ENCODE results near the gene KCTD19. TPM values are rescaled to one million over a fixed set of nuclear protein-coding genes. Genes with fewer than 3 reads are reported as not detected.

Gene KCTD19
- total RNA-seq, 2 donors from 2014 or later = 1.2 to 1.3 TPM

DNA sequence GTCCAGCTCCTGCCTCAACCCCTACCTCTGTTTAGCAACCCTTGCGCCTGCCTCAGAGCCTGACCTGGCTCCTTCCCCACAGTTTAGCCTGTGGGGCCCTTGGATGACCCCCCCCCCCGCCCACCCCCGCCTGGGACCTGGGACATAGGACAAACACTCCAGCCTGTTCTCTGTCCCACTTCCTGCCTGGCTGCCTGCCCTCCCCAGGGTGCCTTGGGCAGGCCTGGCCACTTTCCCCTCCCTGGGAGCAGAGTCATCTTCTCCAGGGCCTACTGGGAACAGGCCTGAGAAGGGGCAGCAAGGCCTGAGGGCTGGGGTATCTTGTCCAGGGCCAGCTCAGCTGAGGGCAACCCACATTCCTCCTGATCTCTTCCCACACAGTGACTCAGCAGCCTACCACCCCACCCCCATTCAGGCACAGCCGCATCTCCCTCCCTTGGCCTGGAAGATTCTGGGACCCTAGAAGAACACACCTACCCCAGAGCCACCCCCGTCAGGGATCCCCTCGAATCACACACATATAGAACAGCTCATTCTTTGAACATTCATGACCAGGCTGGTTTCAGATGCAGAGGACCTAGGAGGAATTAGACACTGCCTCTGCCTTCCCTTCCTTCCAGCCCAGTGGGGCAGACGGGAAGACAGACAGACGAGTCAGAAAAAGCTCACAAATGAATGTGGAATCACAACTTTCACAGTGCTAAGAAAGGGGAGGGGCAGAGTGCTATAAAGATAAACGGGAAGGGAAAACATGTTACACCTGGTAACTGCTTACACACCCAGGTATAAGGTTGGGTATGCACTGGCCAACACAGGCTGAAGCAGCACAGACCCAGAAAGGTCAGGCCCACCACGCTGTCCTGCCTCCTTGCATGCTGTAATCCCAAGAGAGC, 85.3 kb downstream of the KCTD19 start:
- Mint-ChIP-seq H3K4me3 (no peak overlapping the region), H3K9me3 (no peaks in the 10 kb centered on the region), H3K4me1 (peaks cover 14% of the 10 kb centered on the region), H3K27me3 (ENCODE audit: insufficient read depth) (no peaks in the 10 kb centered on the region), H3K27ac (peak overlapping the region; percentile 94), H3K36me3 (ENCODE audit: low read depth) (peaks cover 27% of the 10 kb centered on the region)
- no peaks in the 10 kb centered on the region for H3K27me3 ChIP-seq (ENCODE audit: control insufficient read depth, insufficient read depth, low read length, poor library complexity, severe bottlenecking)
- TF ChIP-seq CTCF (conservative IDR thresholded peaks at IDR 0.05) = no peak
- 72 to 82% methylated on average over 3 to 8 of the region's 10 CpGs for WGBS, 2 experiments (ENCODE audit: insufficient coverage in 1 of 2, insufficient read length in 1 of 2)
- peaks cover 24% of the 10 kb centered on the region for H3K4me1 ChIP-seq (ENCODE audit: control insufficient read depth, insufficient read depth, low read length)
- H3K9me3 ChIP-seq (ENCODE audit: control insufficient read depth, low read length) = no peaks in the 10 kb centered on the region
- peak overlapping the region; percentile 36 for H3K27ac ChIP-seq (ENCODE audit: low read depth, low read length)
- H3K36me3 ChIP-seq (ENCODE audit: control insufficient read depth, insufficient read depth, low read length) = peaks cover 81% of the 10 kb centered on the region
- H3K4me3 ChIP-seq (ENCODE audit: low read length) = no peak overlapping the region
- no peak overlapping the region for H3K9ac ChIP-seq (ENCODE audit: extremely low read depth, low read length, poor library complexity, severe bottlenecking)
- DNase-seq = peak; percentile 79

- no peaks in the 10 kb centered on the region for H3K9me3 Mint-ChIP-seq
- Histone ChIP-seq H3K9ac (ENCODE audit: extremely low read depth, low read length, poor library complexity, severe bottlenecking) (no peak overlapping the region), H3K36me3 (ENCODE audit: control insufficient read depth, insufficient read depth, low read length) (peaks cover 88% of the 10 kb centered on the region), H3K4me3 (ENCODE audit: low read length) (no peak overlapping the region), H3K9me3 (ENCODE audit: control insufficient read depth, low read length) (no peaks in the 10 kb centered on the region), H3K27me3 (ENCODE audit: control insufficient read depth, insufficient read depth, low read length, poor library complexity, severe bottlenecking) (no peaks in the 10 kb centered on the region), H3K4me1 (ENCODE audit: control insufficient read depth, insufficient read depth, low read length) (peaks cover 24% of the 10 kb centered on the region), H3K27ac (ENCODE audit: low read depth, low read length) (no peak overlapping the region)
- peaks cover 33% of the 10 kb centered on the region for H3K36me3 Mint-ChIP-seq (ENCODE audit: low read depth)
- peak overlapping the region; percentile 52 for H3K27ac Mint-ChIP-seq
- no peak overlapping the region for H3K4me3 Mint-ChIP-seq
- no peak for TF ChIP-seq CTCF (conservative IDR thresholded peaks at IDR 0.05)
- peak; percentile 21 for DNase-seq
- 95% methylated on average over 4 of the region's 4 CpGs; no CpG with 5 or more reads in 1 of the 2 experiments for WGBS, 2 experiments (ENCODE audit: insufficient coverage in 1 of 2, insufficient read length in 1 of 2)
- peaks cover 14% of the 10 kb centered on the region for H3K4me1 Mint-ChIP-seq
- H3K27me3 Mint-ChIP-seq (ENCODE audit: insufficient read depth) = no peaks in the 10 kb centered on the region
Measured at GRCh38 chr16:67240506-67240905, 86.0 kb downstream of the KCTD19 start.

Other genes starting within 250 kb of the KCTD19 start
- gene PHAF1, start 216.8 kb downstream of the KCTD19 start, total RNA-seq = 10 to 100 TPM; 18.8 to 19.6 TPM
- gene B3GNT9, start 175.7 kb downstream of the KCTD19 start, total RNA-seq = 10 to 100 TPM in 1 of 2 donors, 1 to 10 TPM in 1; 7.2 to 11.0 TPM
- gene TRADD, start 166.8 kb downstream of the KCTD19 start, total RNA-seq = 1 to 10 TPM; 2.8 to 5.4 TPM
- 1 to 10 TPM; 1.9 to 3.5 TPM for gene FBXL8, start 166.8 kb downstream of the KCTD19 start, total RNA-seq
- gene HSF4, start 162.0 kb downstream of the KCTD19 start, total RNA-seq = 1 to 10 TPM; 2.0 to 6.8 TPM
- gene NOL3, start 156.2 kb downstream of the KCTD19 start, total RNA-seq = 10 to 100 TPM; 11.6 TPM
- gene MATCAP1, start 142.8 kb downstream of the KCTD19 start, total RNA-seq = 10 to 100 TPM; 50.2 to 63.8 TPM
- gene EXOC3L1, start 136.6 kb downstream of the KCTD19 start, total RNA-seq = 1 to 10 TPM in 1 of 2 donors, under 1 TPM in 1; 0.97 to 1.8 TPM
- 10 to 100 TPM; 71.8 to 72.8 TPM for gene E2F4, start 134.6 kb downstream of the KCTD19 start, total RNA-seq
- gene ELMO3, start 127.6 kb downstream of the KCTD19 start, total RNA-seq = 1 to 10 TPM; 5.6 to 6.4 TPM
- 10 to 100 TPM; 43.1 to 46.4 TPM for gene TMEM208, start 99.6 kb downstream of the KCTD19 start, total RNA-seq
- 10 to 100 TPM; 51.7 to 71.9 TPM for gene FHOD1, start 79.3 kb downstream of the KCTD19 start, total RNA-seq
- gene SLC9A5, start 77.8 kb downstream of the KCTD19 start, total RNA-seq = 1 to 10 TPM; 8.9 to 9.0 TPM
- 10 to 100 TPM; 10.5 to 12.4 TPM for gene PLEKHG4, start 47.2 kb downstream of the KCTD19 start, total RNA-seq
- gene LRRC36, start 74 bp upstream of the KCTD19 start, total RNA-seq = under 1 TPM in 1 of 2 donors, not detected in 1; 0.73 TPM
- gene TPPP3, start 66.8 kb upstream of the KCTD19 start, total RNA-seq = under 1 TPM; 0.64 to 0.73 TPM
- gene ZDHHC1, start 89.7 kb upstream of the KCTD19 start, total RNA-seq = 10 to 100 TPM in 1 of 2 donors, 1 to 10 TPM in 1; 8.4 to 10.6 TPM
- gene HSD11B2, start 104.4 kb upstream of the KCTD19 start, total RNA-seq = 10 to 100 TPM; 10.4 to 14.7 TPM
- gene ATP6V0D1, start 154.4 kb upstream of the KCTD19 start, total RNA-seq = 10 to 100 TPM; 56.0 to 58.3 TPM
- gene AGRP, start 156.8 kb upstream of the KCTD19 start, total RNA-seq = not detected
- gene RIPOR1, start 202.1 kb upstream of the KCTD19 start, total RNA-seq = 10 to 100 TPM; 39.9 to 54.1 TPM
- gene CTCF, start 235.8 kb upstream of the KCTD19 start, total RNA-seq = 10 to 100 TPM; 61.3 to 74.6 TPM

Measured in endodermal cell (in vitro differentiated cells).